Endodermal cell (in vitro differentiated cells): Measurements from ENCODE around the gene RNF128. TPM values are rescaled to one million over a fixed set of nuclear protein-coding genes. Genes with fewer than 3 reads are reported as not detected.

Experiments
- DNase-seq: peaks from one replicate; pipeline ENCODE4 v3.0.0-alpha.2; 2017
- H3K27ac ChIP-seq: 2 replicates; pipeline ENCODE4 v1.5.1; 2013; ENCODE audit warnings: mild to moderate bottlenecking, low read depth, low read length, moderate library complexity
- H3K27me3 ChIP-seq: 2 replicates; pipeline ENCODE4 v1.6.1; 2013; ENCODE audit warnings: mild to moderate bottlenecking, low read length, moderate library complexity; ENCODE audit not compliant: insufficient read depth, control insufficient read depth, poor library complexity, severe bottlenecking
- H3K36me3 ChIP-seq: 2 replicates; pipeline ENCODE4 v1.7.0; 2013; ENCODE audit warnings: mild to moderate bottlenecking, low read length, moderate library complexity; ENCODE audit not compliant: control insufficient read depth, insufficient read depth
- H3K4me1 ChIP-seq: one replicate; pipeline ENCODE4 v1.7.0; 2013; ENCODE audit warnings: low read length; ENCODE audit not compliant: control insufficient read depth, insufficient read depth
- H3K4me3 ChIP-seq: 2 replicates; pipeline ENCODE4 v1.5.1; 2013; ENCODE audit warnings: mild to moderate bottlenecking, low read length, moderate library complexity
- H3K9ac ChIP-seq: 2 replicates; pipeline ENCODE4 v1.6.1; 2013; ENCODE audit warnings: mild to moderate bottlenecking, low read length, moderate library complexity; ENCODE audit not compliant: poor library complexity, severe bottlenecking; ENCODE audit errors: extremely low read depth
- H3K9me3 ChIP-seq: 2 replicates; pipeline ENCODE4 v1.6.1; 2013; ENCODE audit warnings: mild to moderate bottlenecking, low read length, moderate library complexity; ENCODE audit not compliant: control insufficient read depth
- H3K27ac Mint-ChIP-seq: 2 replicates; pipeline ENCODE4 v1.8.0; 2020; ENCODE audit warnings: mixed read lengths
- H3K27me3 Mint-ChIP-seq: 2 replicates; pipeline ENCODE4 v1.8.0; 2021; ENCODE audit warnings: mild to moderate bottlenecking, mixed read lengths; ENCODE audit not compliant: insufficient read depth
- H3K36me3 Mint-ChIP-seq: 2 replicates; pipeline ENCODE4 v1.8.0; 2020; ENCODE audit warnings: low read depth, mixed read lengths
- H3K4me1 Mint-ChIP-seq: 2 replicates; pipeline ENCODE4 v1.8.0; 2020; ENCODE audit warnings: mixed read lengths
- H3K4me3 Mint-ChIP-seq: 2 replicates; pipeline ENCODE4 v1.8.0; 2020; ENCODE audit warnings: mild to moderate bottlenecking, moderate library complexity, mixed read lengths
- H3K9me3 Mint-ChIP-seq: 2 replicates; pipeline ENCODE4 v1.8.0; 2020; ENCODE audit warnings: mild to moderate bottlenecking, mixed read lengths
- CTCF ChIP-seq: fragments of 200-600 bp; sonication (generic); conservative IDR thresholded peaks from 2 replicates; pipeline ENCODE4 v1.5.0; 2021; ENCODE audit warnings: antibody characterized with exemption, mild to moderate bottlenecking
- WGBS, 2 experiments: methylation state at CpG; one replicate each; pipeline versions ENCODE4 v1.1.5 to v1.1.7; 2013; ENCODE audit warnings: missing lambda C conversion rate in 2 of 2, mixed read lengths in 1 of 2; ENCODE audit not compliant: insufficient coverage in 1 of 2, insufficient read length in 1 of 2; 5-methylcytosine and 5-hydroxymethylcytosine counted together
- total RNA-seq, 2 donors: library from RNA; stranded (reverse); fragmentation: NEBNext Ultra II Directional in 1 of 2; extraction: Animal tissue kit (Norgen Biotek cat#: 25700) in 1 of 2; gene quantifications; 2 replicates in 1 of 2; 3 replicates in 1 of 2; pipeline ENCODE4 v1.2.1, GENCODE V29; 2021

Gene RNF128
- total RNA-seq, 2 donors from 2014 or later = 0.48 to 1.1 TPM

GRCh38 chrX:106702636-106703035, 23.9 kb upstream of the RNF128 start:
- no peaks in the 10 kb centered on the region for H3K36me3 ChIP-seq
- H3K4me1 Mint-ChIP-seq = no peaks in the 10 kb centered on the region
- H3K4me3 ChIP-seq = no peak overlapping the region
- no peak overlapping the region for H3K27ac Mint-ChIP-seq
- H3K9ac ChIP-seq = no peak overlapping the region
- 57% methylated on average over 1 of the region's 1 CpG; no CpG with 5 or more reads in 1 of the 2 experiments for WGBS, 2 experiments
- H3K36me3 Mint-ChIP-seq = no peaks in the 10 kb centered on the region
- peaks cover 20% of the 10 kb centered on the region for H3K9me3 Mint-ChIP-seq
- no peak for TF ChIP-seq CTCF
- no peaks in the 10 kb centered on the region for H3K27me3 Mint-ChIP-seq
- H3K27ac ChIP-seq = no peak overlapping the region
- H3K27me3 ChIP-seq = no peaks in the 10 kb centered on the region
- no peak overlapping the region for H3K4me3 Mint-ChIP-seq
- no peaks in the 10 kb centered on the region for H3K9me3 ChIP-seq
- no peak for DNase-seq
- no peaks in the 10 kb centered on the region for H3K4me1 ChIP-seq

- Histone ChIP-seq H3K36me3 (no peaks in the 10 kb centered on the region), H3K4me1 (no peaks in the 10 kb centered on the region), H3K9me3 (no peaks in the 10 kb centered on the region), H3K27me3 (no peaks in the 10 kb centered on the region), H3K4me3 (no peak overlapping the region), H3K9ac (no peak overlapping the region), H3K27ac (no peak overlapping the region)
- no peak overlapping the region for H3K27ac Mint-ChIP-seq
- H3K4me1 Mint-ChIP-seq = no peaks in the 10 kb centered on the region
- no peak for TF ChIP-seq CTCF
- H3K36me3 Mint-ChIP-seq = no peaks in the 10 kb centered on the region
- no peak overlapping the region for H3K4me3 Mint-ChIP-seq
- 100% methylated on average over 1 to 3 of the region's 3 CpGs for WGBS, 2 experiments
- peaks cover 22% of the 10 kb centered on the region for H3K9me3 Mint-ChIP-seq
- no peak for DNase-seq
- H3K27me3 Mint-ChIP-seq = no peaks in the 10 kb centered on the region
These were observed 20.0 kb upstream of the RNF128 start for GRCh38 chrX:106706466-106706865.

- WGBS, 2 experiments = 20 to 64% methylated on average over 1 to 2 of the region's 3 CpGs
- Histone ChIP-seq H3K9ac (no peak overlapping the region), H3K36me3 (no peaks in the 10 kb centered on the region), H3K4me1 (no peaks in the 10 kb centered on the region), H3K4me3 (no peak overlapping the region), H3K27ac (no peak overlapping the region), H3K27me3 (no peaks in the 10 kb centered on the region), H3K9me3 (no peaks in the 10 kb centered on the region)
- Mint-ChIP-seq H3K9me3 (peaks cover 30% of the 10 kb centered on the region), H3K27ac (no peak overlapping the region), H3K4me1 (no peaks in the 10 kb centered on the region), H3K27me3 (no peaks in the 10 kb centered on the region), H3K4me3 (no peak overlapping the region), H3K36me3 (no peaks in the 10 kb centered on the region)
- DNase-seq = no peak
- TF ChIP-seq CTCF = no peak
These were observed 18.6 kb upstream of the RNF128 start for GRCh38 chrX:106707771-106708454.
